CD4-positive, alpha-beta memory T cell (primary cell): ENCODE data around the gene SPTBN4. TPM values are rescaled to one million over a fixed set of nuclear protein-coding genes. Genes with fewer than 3 reads are reported as not detected.

Experiments used
- CTCF ChIA-PET: fragments of 350-600 bp; sonication (Branson Sonifier 250); formaldehyde crosslinking; loops from one replicate; lab custom pipeline; 2021; ENCODE audit warnings: inconsistent platforms; ENCODE audit not compliant: partially characterized antibody; lab: Charles Lee
- POLR2A ChIA-PET: fragments of 350-600 bp; sonication (Branson Sonifier 250); formaldehyde crosslinking; loops from one replicate; lab custom pipeline; 2021; ENCODE audit not compliant: partially characterized antibody; lab: Charles Lee
- DNase-seq, 5 donors: peaks; one replicate each; pipeline versions ENCODE4 v3.0.0 to v3.0.0-alpha.2; 2020 to 2022; ENCODE audit warnings: mixed read lengths in 1 of 5
- H3K27ac ChIP-seq: one replicate; pipeline ENCODE4 v1.7.0; 2013; ENCODE audit warnings: low read depth, low read length
- H3K27me3 ChIP-seq: 2 replicates; pipeline ENCODE4 v1.7.0; 2013; ENCODE audit warnings: mild to moderate bottlenecking, low read length, moderate library complexity; ENCODE audit not compliant: insufficient read depth
- H3K36me3 ChIP-seq: 2 replicates; pipeline ENCODE4 v1.7.0; 2013; ENCODE audit warnings: mild to moderate bottlenecking, low read length, moderate library complexity; ENCODE audit not compliant: insufficient read depth
- H3K4me1 ChIP-seq: 2 replicates; pipeline ENCODE4 v1.7.0; 2013; ENCODE audit warnings: mild to moderate bottlenecking, low read length, moderate library complexity; ENCODE audit not compliant: insufficient read depth
- H3K4me3 ChIP-seq, 2 donors: one replicate each; pipeline ENCODE4 v1.7.0; 2013; ENCODE audit warnings: low read length in 2 of 2, mild to moderate bottlenecking in 1 of 2
- H3K9me3 ChIP-seq, 2 donors: one replicate each; pipeline ENCODE4 v1.7.0; 2013; ENCODE audit warnings: low read length in 2 of 2, control low read depth in 1 of 2; ENCODE audit not compliant: control insufficient read depth in 1 of 2
- H3K27ac Mint-ChIP-seq, 7 donors: one replicate each; pipeline ENCODE4 v1.8.0; 2020 to 2021; ENCODE audit warnings: mixed read lengths in 7 of 7, mild to moderate bottlenecking in 6 of 7, inconsistent platforms in 3 of 7, moderate library complexity in 3 of 7
- H3K27me3 Mint-ChIP-seq, 2 donors: one replicate each; pipeline ENCODE4 v1.8.0; 2020 to 2021; ENCODE audit warnings: mixed read lengths in 2 of 2
- H3K36me3 Mint-ChIP-seq, 2 donors: one replicate each; pipeline ENCODE4 v1.8.0; 2020 to 2021; ENCODE audit warnings: mixed read lengths in 2 of 2, inconsistent platforms in 1 of 2, mild to moderate bottlenecking in 1 of 2
- H3K4me1 Mint-ChIP-seq, 4 donors: one replicate each; pipeline ENCODE4 v1.8.0; 2020 to 2021; ENCODE audit warnings: mixed read lengths in 4 of 4, mild to moderate bottlenecking in 1 of 4
- H3K4me3 Mint-ChIP-seq, 8 donors: one replicate each; pipeline ENCODE4 v1.8.0; 2020 to 2021; ENCODE audit warnings: mixed read lengths in 8 of 8, mild to moderate bottlenecking in 7 of 8, moderate library complexity in 6 of 8, inconsistent platforms in 3 of 8
- H3K9me3 Mint-ChIP-seq, 8 donors: one replicate each; pipeline ENCODE4 v1.8.0; 2020 to 2021; ENCODE audit warnings: mixed read lengths in 8 of 8, mild to moderate bottlenecking in 5 of 8, inconsistent platforms in 3 of 8, moderate library complexity in 1 of 8
- intact Hi-C: fragments of 100-400 bp; cut with micrococcal nuclease; formaldehyde crosslinking; loops from one replicate; pipeline ENCODE4 v1.15.1; 2023
- polyA plus RNA-seq, 2 donors: library from polyadenylated mRNA; unstranded; fragments of 300-500 nt; fragmentation: Illumina TruSeq; gene quantifications; one replicate each; pipeline ENCODE4 v1.2.3, GENCODE V29; 2021
- total RNA-seq, 2 experiments: library from RNA; stranded (reverse); gene quantifications; one replicate each; pipeline ENCODE4 v1.2.3, GENCODE V29; 2021

The SPTBN4 gene
- total and polyA plus RNA-seq, 4 experiments from 2014 or later, result 0.02 to 0.30 (median 0.17) TPM; not detected in 1

DNA sequence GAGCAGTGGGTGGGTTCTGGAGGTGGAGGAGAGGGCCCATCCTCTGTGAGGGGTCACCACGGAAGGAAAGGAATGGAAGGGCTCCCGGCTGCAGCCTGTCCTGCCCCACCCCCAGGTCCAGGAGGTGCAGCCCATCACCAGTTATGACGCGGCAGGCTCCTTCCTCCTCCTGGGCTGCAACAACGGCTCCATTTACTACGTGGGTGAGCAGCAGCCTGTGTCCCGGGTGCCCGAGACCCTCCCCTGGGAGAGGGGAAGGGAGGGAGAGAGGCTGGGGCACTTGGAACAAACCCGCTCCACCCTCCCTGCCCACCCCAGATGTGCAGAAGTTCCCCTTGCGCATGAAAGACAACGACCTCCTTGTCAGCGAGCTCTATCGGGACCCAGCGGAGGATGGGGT is 116.5 kb downstream of the SPTBN4 start:
- Histone ChIP-seq H3K4me3 (no peak overlapping the region), H3K27ac (no peak overlapping the region), H3K9me3 (no peaks in the 10 kb centered on the region), H3K36me3 (peaks cover 66% of the 10 kb centered on the region), H3K4me1 (peaks cover 6% of the 10 kb centered on the region), H3K27me3 (no peaks in the 10 kb centered on the region)
- Mint-ChIP-seq H3K4me1 (peaks cover 13 to 16% (median 15%) of the 10 kb centered on the region in 4 donors), H3K27ac (no peak overlapping the region), H3K36me3 (peaks cover 49 to 65% of the 10 kb centered on the region in 2 donors), H3K4me3 (no peak overlapping the region), H3K9me3 (no peaks in the 10 kb centered on the region), H3K27me3 (no peaks in the 10 kb centered on the region)
- CTCF ChIA-PET, result no interaction called here
- no peak for DNase-seq
- intact Hi-C loops, result no loop called here
- POLR2A ChIA-PET, result no interaction called here

DNA sequence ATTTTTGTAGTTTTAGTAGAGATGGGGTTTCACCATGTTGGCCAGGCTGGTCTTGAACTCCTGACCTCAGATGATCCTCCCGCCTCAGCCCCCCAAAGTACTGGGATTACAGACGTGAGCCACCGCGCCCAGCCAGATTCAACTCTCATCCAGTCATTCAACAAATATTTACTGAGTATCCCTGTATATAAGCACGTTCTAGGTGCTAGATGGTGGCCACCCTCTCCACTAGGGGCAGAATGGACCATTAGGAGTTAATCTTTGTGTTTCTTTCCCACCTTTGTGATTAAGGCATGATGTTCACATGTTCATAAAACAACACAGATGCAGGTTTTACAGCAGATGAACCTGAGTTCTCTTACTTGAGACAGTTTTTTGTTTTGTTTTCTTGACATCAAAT is 117.2 kb downstream of the SPTBN4 start:
- Histone ChIP-seq H3K4me1 (no peaks in the 10 kb centered on the region), H3K27me3 (no peaks in the 10 kb centered on the region), H3K9me3 (no peaks in the 10 kb centered on the region), H3K27ac (no peak overlapping the region), H3K4me3 (no peak overlapping the region), H3K36me3 (peaks cover 62% of the 10 kb centered on the region)
- POLR2A ChIA-PET, result interaction anchor here (0.8 kb wide), 1 partner anchor 680 kb away, joined by 3 read pairs; no protein-coding TSS in a partner anchor
- Mint-ChIP-seq H3K4me1 (peaks cover 8 to 11% (median 11%) of the 10 kb centered on the region in 4 donors), H3K36me3 (peaks cover 47 to 69% of the 10 kb centered on the region in 2 donors), H3K27ac (peak overlapping the region in 1 of 7 donors; percentile 51), H3K27me3 (no peaks in the 10 kb centered on the region), H3K4me3 (no peak overlapping the region), H3K9me3 (no peaks in the 10 kb centered on the region)
- no peak for DNase-seq
- intact Hi-C loops, result no loop called here
- CTCF ChIA-PET, result no interaction called here

DNA sequence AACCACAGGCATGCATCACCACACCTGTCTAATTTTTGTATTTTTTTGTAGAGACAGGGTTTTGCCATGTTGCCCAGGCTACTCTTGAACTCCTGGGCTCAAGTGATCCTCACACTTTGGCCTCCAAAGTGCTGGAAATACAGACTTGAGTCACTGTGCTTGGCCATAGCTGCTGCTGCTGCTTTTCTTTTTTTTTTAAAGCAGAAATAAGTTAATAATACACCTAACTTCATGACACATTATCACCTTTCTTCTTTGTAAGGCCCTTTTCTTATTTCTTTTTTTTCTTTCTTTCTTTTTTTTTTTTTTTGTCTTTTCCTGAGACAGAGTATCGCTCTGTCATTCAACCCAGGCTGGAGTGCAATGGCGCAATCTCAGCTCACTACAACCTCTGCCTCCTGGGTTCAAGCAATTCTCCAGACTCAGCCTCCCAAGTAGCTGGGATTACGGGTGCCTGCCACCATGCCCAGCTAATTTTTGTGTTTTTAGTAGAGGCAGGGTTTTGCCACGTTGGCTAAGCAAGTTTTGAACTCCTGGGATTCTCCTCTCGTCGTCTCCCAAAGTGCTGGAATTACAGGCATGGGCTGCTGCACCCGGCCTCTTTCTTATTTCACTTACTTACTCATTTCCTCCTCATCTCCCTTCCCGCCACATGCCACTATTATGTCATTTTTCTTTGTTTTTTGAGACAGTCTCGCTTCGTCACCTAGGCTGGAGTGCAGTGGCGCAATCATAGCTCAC is 118.6 kb downstream of the SPTBN4 start:
- DNase-seq, result no peak
- ChIA-PET CTCF (no interaction called here), POLR2A (no interaction called here)

DNA sequence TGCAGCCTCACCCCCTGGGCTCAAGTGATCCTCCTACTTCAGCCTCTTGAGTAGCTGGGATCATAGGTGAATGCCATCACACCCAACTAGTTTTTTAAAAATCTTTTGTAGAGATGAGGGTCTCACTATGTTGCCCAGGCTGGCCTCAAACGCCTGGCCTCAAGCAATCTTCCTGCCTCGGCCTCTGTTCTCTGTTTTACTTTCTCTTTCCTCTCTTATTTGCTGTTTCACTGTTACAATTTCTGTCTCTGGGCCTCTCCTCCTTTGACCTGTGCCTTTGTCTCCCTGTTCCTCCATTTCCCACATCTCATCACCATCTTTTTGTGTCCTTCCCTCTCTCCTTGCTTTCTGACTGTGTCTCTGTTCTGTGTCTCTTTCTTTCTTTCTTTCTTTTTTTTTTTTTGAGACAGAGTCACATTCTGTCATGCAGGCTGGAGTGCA is 119.2 kb downstream of the SPTBN4 start:
- Histone ChIP-seq H3K27ac (no peak overlapping the region), H3K9me3 (no peaks in the 10 kb centered on the region), H3K36me3 (peaks cover 51% of the 10 kb centered on the region), H3K27me3 (no peaks in the 10 kb centered on the region), H3K4me1 (no peaks in the 10 kb centered on the region), H3K4me3 (no peak overlapping the region)
- ChIA-PET POLR2A (interaction anchor here (0.6 kb wide), 1 partner anchor 18 kb away, joined by 3 read pairs; no protein-coding TSS in a partner anchor), CTCF (interaction anchor here (1.5 kb wide), 1 partner anchor 49 kb away, joined by 3 read pairs; no protein-coding TSS in a partner anchor)
- Mint-ChIP-seq H3K9me3 (no peaks in the 10 kb centered on the region), H3K4me3 (peak overlapping the region in 1 of 8 donors; percentile 25), H3K27ac (peak overlapping the region in 4 of 7 donors; percentile 8 to 48 (median 24)), H3K27me3 (no peaks in the 10 kb centered on the region), H3K4me1 (peaks cover 8 to 11% (median 11%) of the 10 kb centered on the region in 4 donors), H3K36me3 (peaks cover 43 to 67% of the 10 kb centered on the region in 2 donors)
- DNase-seq, result no peak
- intact Hi-C loops, result no loop called here

More for the DNA sequence above, 118.6 kb downstream of the SPTBN4 start:
- Histone ChIP-seq H3K4me3 (no peak overlapping the region), H3K4me1 (no peaks in the 10 kb centered on the region), H3K27me3 (no peaks in the 10 kb centered on the region), H3K27ac (no peak overlapping the region), H3K36me3 (peaks cover 57% of the 10 kb centered on the region), H3K9me3 (no peaks in the 10 kb centered on the region)
- Mint-ChIP-seq H3K4me3 (no peak overlapping the region), H3K4me1 (peaks cover 8 to 11% (median 11%) of the 10 kb centered on the region in 4 donors), H3K27me3 (no peaks in the 10 kb centered on the region), H3K27ac (peak overlapping the region in 2 of 7 donors; percentile 8 to 48), H3K36me3 (peaks cover 47 to 70% of the 10 kb centered on the region in 2 donors), H3K9me3 (no peaks in the 10 kb centered on the region)
- intact Hi-C loops, result no loop called here

DNA sequence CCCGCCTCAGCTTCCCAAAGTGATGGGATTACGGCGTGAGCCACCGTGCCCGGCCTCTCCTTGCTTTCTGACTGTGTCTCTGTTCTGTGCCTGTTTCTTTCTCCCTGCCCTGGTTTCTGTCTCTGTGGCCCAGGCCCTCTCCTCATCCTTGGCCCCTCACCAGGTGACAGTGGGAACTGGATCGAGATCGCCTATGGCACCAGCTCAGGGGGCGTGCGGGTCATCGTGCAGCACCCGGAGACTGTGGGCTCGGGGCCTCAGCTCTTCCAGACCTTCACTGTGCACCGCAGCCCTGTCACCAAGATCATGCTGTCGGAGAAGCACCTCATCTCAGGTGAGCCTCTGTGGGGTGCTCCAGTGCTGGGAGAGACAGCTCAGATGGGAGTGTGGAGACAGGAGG is 119.8 kb downstream of the SPTBN4 start:
- ChIA-PET CTCF (interaction anchor here (1.5 kb wide), 1 partner anchor 48 kb away, joined by 3 read pairs; no protein-coding TSS in a partner anchor), POLR2A (interaction anchor here (0.6 kb wide), 1 partner anchor 17 kb away, joined by 3 read pairs; no protein-coding TSS in a partner anchor)
- intact Hi-C loops, result no loop called here
- peaks cover 0 to under 1% (median 0%) of the 10 kb centered on the region in 8 donors for H3K9me3 Mint-ChIP-seq
- H3K9me3 ChIP-seq, result no peaks in the 10 kb centered on the region
- DNase-seq, result no peak
- no peak overlapping the region for H3K27ac ChIP-seq
- no peak overlapping the region for H3K4me3 Mint-ChIP-seq
- H3K36me3 ChIP-seq, result peaks cover 47% of the 10 kb centered on the region
- no peaks in the 10 kb centered on the region for H3K27me3 ChIP-seq
- peaks cover 8 to 11% (median 10%) of the 10 kb centered on the region in 4 donors for H3K4me1 Mint-ChIP-seq
- H3K4me3 ChIP-seq, result no peak overlapping the region
- H3K27ac Mint-ChIP-seq, result peak overlapping the region in 2 of 7 donors; percentile 31 to 66
- peaks cover 38 to 67% of the 10 kb centered on the region in 2 donors for H3K36me3 Mint-ChIP-seq
- no peaks in the 10 kb centered on the region for H3K4me1 ChIP-seq
- H3K27me3 Mint-ChIP-seq, result no peaks in the 10 kb centered on the region

DNA sequence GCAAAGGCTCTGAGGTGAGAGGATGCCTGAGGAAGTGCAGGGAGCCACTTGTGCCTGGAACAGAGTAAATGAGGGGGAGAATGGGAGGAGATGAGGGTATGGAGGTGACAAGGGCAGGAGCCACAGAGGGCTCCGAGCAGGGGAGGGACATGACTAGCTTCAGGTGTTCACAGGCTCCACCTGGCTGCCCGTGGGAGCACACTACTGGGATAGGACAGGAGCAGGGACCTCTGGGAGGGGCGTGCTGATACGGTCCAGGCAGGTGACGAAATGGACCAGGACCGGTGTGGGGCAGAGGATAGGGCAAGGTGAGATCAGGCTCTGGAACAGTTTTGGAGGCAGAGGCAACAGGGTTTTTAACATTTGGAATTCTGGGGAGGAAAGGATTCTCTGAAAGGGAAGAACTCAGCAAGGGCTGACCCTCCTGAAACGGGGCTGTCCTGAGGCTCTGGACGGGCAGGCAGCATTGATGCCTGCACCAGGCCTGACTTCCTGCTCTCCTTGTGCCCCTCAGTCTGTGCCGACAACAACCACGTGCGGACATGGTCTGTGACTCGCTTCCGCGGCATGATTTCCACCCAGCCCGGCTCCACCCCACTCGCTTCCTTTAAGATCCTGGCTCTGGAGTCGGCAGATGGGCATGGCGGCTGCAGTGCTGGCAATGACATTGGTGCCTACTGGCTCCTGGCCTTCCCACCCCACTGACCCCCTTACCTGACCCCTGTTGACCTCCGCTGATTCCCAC is 121.5 kb downstream of the SPTBN4 start:
- Mint-ChIP-seq H3K27me3 (no peaks in the 10 kb centered on the region), H3K4me1 (peaks cover 6 to 8% (median 7%) of the 10 kb centered on the region in 4 donors), H3K9me3 (peaks cover 0 to 1% (median 0%) of the 10 kb centered on the region in 8 donors), H3K27ac (peak overlapping the region in 3 of 7 donors; percentile 17 to 85 (median 41)), H3K36me3 (peaks cover 31 to 58% of the 10 kb centered on the region in 2 donors), H3K4me3 (no peak overlapping the region)
- peaks cover 31% of the 10 kb centered on the region for H3K36me3 ChIP-seq
- ChIA-PET CTCF (no interaction called here), POLR2A (no interaction called here)
- H3K9me3 ChIP-seq, result no peaks in the 10 kb centered on the region
- no peaks in the 10 kb centered on the region for H3K4me1 ChIP-seq
- intact Hi-C loops, result no loop called here
- no peak overlapping the region for H3K27ac ChIP-seq
- H3K4me3 ChIP-seq, result no peak overlapping the region
- no peak for DNase-seq
- no peaks in the 10 kb centered on the region for H3K27me3 ChIP-seq
